GM10266 (cell line): Measurements from ENCODE around the gene MBNL1.

Experiments used
- DNase-seq: peaks from one replicate; pipeline ENCODE4 v3.0.0; 2012; ENCODE audit errors: extremely low spot score
- TF ChIP-seq, protein P1 (sequence below): IDR thresholded peaks from 2 replicates; pipeline ENCODE4 v1.5.1; 2012; ENCODE audit warnings: mild to moderate bottlenecking, low read depth; ENCODE audit not compliant: control insufficient read depth, insufficient read depth; ENCODE audit errors: missing control alignments

The MBNL1 gene

DNA sequence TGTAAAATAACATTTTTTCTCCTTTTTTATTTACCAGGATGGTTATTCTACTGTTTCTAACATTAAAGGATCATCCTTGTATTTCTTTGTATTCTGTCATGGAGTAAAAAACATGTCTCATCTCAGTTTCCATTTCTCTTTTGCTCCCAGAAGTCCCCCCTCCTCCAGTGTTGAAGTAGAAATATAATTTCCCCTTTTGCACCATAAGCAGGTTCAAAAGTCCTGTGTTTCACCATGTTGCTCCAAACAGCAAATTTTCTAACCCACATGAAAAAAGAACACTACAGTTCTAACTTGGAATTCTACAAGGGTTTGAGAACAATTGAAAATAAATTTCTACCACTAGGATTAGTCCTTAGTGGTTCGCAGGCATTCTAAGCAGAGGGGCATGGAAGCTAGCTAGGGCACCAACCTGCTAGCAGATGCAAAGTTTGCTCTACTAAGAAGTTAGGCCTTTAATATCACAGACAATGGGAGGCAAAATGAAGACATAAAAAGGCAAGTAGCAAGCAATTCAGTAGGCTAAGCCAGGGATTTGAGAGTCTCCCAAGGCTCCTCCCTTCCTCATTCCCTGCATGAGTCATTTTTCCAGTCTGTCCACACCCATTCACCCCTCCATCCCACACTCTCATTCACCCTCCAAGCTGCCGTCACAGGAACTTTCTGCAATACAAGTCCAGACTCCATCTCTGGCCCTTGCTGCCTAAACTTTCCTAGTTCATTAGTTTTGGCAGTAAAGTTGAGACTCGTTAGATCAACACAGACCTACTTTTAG is 2.3 kb upstream of the MBNL1 start:
- DNase-seq: no peak
- TF ChIP-seq, protein P1, sequence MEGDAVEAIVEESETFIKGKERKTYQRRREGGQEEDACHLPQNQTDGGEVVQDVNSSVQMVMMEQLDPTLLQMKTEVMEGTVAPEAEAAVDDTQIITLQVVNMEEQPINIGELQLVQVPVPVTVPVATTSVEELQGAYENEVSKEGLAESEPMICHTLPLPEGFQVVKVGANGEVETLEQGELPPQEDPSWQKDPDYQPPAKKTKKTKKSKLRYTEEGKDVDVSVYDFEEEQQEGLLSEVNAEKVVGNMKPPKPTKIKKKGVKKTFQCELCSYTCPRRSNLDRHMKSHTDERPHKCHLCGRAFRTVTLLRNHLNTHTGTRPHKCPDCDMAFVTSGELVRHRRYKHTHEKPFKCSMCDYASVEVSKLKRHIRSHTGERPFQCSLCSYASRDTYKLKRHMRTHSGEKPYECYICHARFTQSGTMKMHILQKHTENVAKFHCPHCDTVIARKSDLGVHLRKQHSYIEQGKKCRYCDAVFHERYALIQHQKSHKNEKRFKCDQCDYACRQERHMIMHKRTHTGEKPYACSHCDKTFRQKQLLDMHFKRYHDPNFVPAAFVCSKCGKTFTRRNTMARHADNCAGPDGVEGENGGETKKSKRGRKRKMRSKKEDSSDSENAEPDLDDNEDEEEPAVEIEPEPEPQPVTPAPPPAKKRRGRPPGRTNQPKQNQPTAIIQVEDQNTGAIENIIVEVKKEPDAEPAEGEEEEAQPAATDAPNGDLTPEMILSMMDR: no peak

GRCh38 chr3:152267831-152268554 is 736 bp upstream of the MBNL1 start:
- DNase-seq: no peak
- TF ChIP-seq, protein P1: no peak

DNA sequence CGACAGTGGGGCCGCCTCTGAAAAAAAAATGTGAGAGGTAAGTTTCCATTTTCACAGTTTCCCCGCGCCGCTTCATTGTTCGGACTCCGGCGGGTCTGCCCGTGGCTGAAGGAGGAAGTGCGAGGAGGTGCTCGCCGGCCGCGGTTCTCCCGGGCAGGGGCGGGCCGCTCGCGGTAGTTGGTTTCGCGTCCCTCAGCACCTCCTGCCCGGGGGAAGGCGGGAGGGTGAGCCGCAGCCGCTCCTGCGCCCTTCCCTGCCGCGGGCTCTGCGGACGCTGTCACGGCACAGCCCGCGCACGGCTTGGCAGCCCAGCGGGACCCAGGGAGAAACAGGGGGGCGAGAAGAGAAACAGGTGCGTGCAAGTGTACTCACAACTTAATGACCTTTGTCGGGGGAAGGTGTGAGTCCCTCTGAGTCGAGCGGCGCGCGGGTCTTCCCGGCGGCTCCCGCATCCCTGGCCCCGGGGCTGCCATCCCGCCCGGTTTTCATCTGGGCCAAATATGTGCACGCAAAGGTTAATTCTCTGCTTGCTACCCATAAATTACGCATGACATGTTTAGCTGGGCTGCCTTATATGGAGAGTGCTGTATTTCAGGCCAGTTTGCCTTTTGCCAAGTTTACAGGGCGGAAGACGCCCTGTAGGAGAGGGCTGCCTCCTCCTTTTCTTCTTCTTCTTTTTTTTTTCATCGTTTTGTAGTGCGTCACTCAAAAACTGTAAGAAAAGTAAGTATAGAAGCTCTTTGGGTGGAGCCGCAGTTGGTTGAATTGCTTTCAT is 514 bp downstream of the MBNL1 start:
- TF ChIP-seq, protein P1: no peak
- no peak for DNase-seq

DNA sequence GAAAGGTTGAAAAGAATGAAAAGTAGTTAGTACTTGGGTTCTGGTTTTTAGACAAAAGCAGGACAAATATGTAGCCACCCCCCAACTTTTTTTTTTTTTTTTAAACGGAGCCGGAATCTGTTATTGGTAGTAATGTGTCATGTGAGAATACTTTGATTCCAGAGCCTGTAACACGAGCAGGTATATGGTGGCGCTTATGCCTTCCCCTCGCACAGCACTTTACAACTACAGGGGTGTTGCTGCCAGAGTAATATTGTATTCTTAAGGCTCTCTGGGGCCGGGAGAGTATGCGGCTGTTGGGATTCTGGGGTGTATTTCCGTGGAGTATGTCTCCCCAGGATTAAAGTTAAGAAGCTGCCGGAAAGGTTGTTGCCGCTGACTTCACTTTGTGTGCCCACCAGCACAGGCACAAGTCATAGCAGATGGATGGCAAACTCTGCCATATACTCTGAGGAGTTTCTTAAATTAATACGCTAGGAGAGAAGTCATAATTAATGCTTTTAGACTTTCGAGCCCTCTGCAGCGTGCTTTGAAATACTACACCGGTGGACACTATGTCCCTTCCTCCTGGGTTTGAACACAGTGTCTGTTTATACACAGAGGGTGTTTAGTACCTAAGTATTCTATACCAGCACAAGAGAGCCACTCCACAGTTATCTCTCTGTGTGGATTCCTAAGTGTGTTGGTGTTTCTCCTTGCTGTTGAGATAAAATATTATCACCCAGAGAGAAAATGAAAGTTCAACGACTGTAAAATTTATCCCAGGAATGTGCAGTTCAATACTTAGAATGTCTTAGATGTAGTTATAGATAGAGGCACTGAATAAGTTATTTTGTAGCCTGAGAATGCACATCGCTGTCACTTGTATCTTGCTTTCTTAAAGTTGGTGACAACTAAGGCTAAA is 1.4 kb downstream of the MBNL1 start:
- DNase-seq: no peak
- TF ChIP-seq, protein P1: no peak

DNA sequence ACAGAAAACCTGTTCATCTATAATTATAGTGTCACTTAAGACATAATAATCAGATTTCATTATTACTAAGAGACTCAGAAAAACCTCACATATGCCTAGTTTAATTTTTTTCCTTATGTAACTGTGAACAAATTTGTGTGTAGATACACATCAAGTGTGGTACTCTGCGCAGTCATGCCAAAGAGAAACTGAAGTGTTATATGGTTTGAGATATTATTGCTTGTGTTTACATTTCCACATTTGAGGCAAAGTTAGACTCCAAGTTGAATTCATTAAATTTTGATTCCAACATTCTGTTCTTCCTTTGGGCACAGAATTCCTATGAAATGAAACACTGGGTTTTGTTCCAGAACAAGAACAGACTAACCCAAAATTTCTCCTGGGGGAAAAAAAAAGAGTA is 2.2 kb downstream of the MBNL1 start:
- no peak for DNase-seq
- TF ChIP-seq, protein P1: no peak

- DNase-seq: no peak
- TF ChIP-seq, protein P1: no peak
Measured at GRCh38 chr3:152271501-152272236, 2.9 kb downstream of the MBNL1 start.
